ENCODE results near the gene HCN3.
A peak's percentile ranks its signal among the peaks of the same experiment; 100 is the strongest.

Gene HCN3

GRCh38 chr1:155255243-155256007 is 21.8 kb upstream of the HCN3 start, which contains the start of gene ENTREP3:
Gene ENTREP3 (minus strand): TSS chr1:155255483. CDS start chr1:155254877, 606 bp downstream.
- peak within 1 kb of the TSS; percentile 73 for H3K4me3 ChIP-seq (ENCODE audit: low read depth, low read length)
- H3K4me1 ChIP-seq (ENCODE audit: control insufficient read depth, insufficient read depth, low read length): no peaks in the 10 kb centered on the region
- H3K9me3 ChIP-seq (ENCODE audit: control insufficient read depth, insufficient read depth, low read depth, low read length): no peaks in the 10 kb centered on the region
- H3K36me3 ChIP-seq (ENCODE audit: control insufficient read depth in 2 of 2, insufficient read depth in 1 of 2, low read length in 2 of 2): peaks cover 0 to 56% of the 10 kb centered on the region in 2 experiments; a peak in 2 of 3 replicates
- ChIA-PET CTCF (interaction anchor here (0.6 to 1.0 kb wide), 5 partner anchors 10 to 315 kb away, joined by 3 to 4 read pairs (median 3); no protein-coding TSS in a partner anchor), POLR2A (interaction anchor here (0.8 to 3.7 kb wide), 7 partner anchors 10 to 82 kb away, joined by 3 to 28 read pairs (median 4); partner anchors contain the start of genes CLK2, FDPS and KRTCAP2)
- H3K27ac ChIP-seq (ENCODE audit: extremely low read depth, low read depth, low read length): peak within 1 kb of the TSS; percentile 72
- TF ChIP-seq KLF17 (tag by site-specific recombination; IDR thresholded peaks at IDR 0.05) (peak; percentile 87), ZNF341 (tag by site-specific recombination; IDR thresholded peaks at IDR 0.05; ENCODE audit: low read depth) (peak; percentile 95), ZSCAN23 (tag by site-specific recombination; IDR thresholded peaks at IDR 0.05) (0 out of 2 replicates have a peak, but pooled peaks have one; percentile 55), ZNF324 (tag by site-specific recombination; IDR thresholded peaks at IDR 0.05) (peak; percentile 77; the same call in 1 of the 2 replicates), ZNF639 (tag by site-specific recombination; IDR thresholded peaks at IDR 0.05) (peak; percentile 55; the same call in 1 of the 2 replicates), ZNF791 (tag by site-specific recombination; IDR thresholded peaks at IDR 0.05) (no peak), SP3 (tag by site-specific recombination; IDR thresholded peaks at IDR 0.05) (peak; percentile 88), ZNF518A (tag by site-specific recombination; conservative IDR thresholded peaks at IDR 0.05; ENCODE audit: low read depth) (no peak), ZBTB21 (tag by site-specific recombination; IDR thresholded peaks at IDR 0.05) (no peak), KLF8 (tag by site-specific recombination; IDR thresholded peaks at IDR 0.05) (peak; percentile 90), ZSCAN30 (tag by site-specific recombination; IDR thresholded peaks at IDR 0.05) (peak; percentile 94), SP2 (tag by site-specific recombination; IDR thresholded peaks at IDR 0.05) (peak; percentile 80), ZBTB17 (tag by site-specific recombination; IDR thresholded peaks at IDR 0.05) (peak; percentile 93), ZNF692 (tag by site-specific recombination; IDR thresholded peaks at IDR 0.05) (peak; percentile 77), PRDM10 (tag by site-specific recombination; IDR thresholded peaks at IDR 0.05) (peak; percentile 86), ZNF311 (tag by site-specific recombination; IDR thresholded peaks at IDR 0.05; ENCODE audit: borderline replicate concordance) (no peak), ZNF76 (tag by site-specific recombination; IDR thresholded peaks at IDR 0.05; ENCODE audit: borderline replicate concordance, low read depth) (peak; percentile 98), ZBTB20 (tag by site-specific recombination; IDR thresholded peaks at IDR 0.05) (peak; percentile 96), ZNF221 (tag by site-specific recombination; IDR thresholded peaks at IDR 0.05; ENCODE audit: borderline replicate concordance) (no peak), ZNF433 (tag by site-specific recombination; IDR thresholded peaks at IDR 0.05; ENCODE audit: low read depth) (no peak), PRDM4 (tag by site-specific recombination; IDR thresholded peaks at IDR 0.05) (peak; percentile 19; the same call in 1 of the 2 replicates)

All from HEK293 (cell line).